Limb (tissue), 2 donors: ENCODE data around the gene LEF1.

Experiments
- DNase-seq, 2 donors: peaks; one replicate each; pipeline ENCODE4 v3.0.0-alpha.2; 2016; ENCODE audit errors: extremely low spot score in 2 of 2

The LEF1 gene

GRCh38 chr4:108113229-108113628, 55.5 kb downstream of the LEF1 start:
- no peak for DNase-seq

GRCh38 chr4:108111781-108112180, 57.0 kb downstream of the LEF1 start:
- no peak for DNase-seq

- DNase-seq, result no peak
Observed at GRCh38 chr4:108110450-108110849, 58.3 kb downstream of the LEF1 start.

GRCh38 chr4:108109997-108110416, 58.7 kb downstream of the LEF1 start:
- no peak for DNase-seq

- no peak for DNase-seq
Observed at GRCh38 chr4:108109111-108109510, 59.6 kb downstream of the LEF1 start.

- no peak for DNase-seq
Observed at GRCh38 chr4:108107729-108108382, 60.9 kb downstream of the LEF1 start.

- no peak for DNase-seq
Observed at GRCh38 chr4:108107101-108107500, 61.6 kb downstream of the LEF1 start.

- DNase-seq, result no peak
Observed at GRCh38 chr4:108106186-108106585, 62.5 kb downstream of the LEF1 start.

GRCh38 chr4:108103099-108103862, 65.5 kb downstream of the LEF1 start:
- DNase-seq, result no peak

- no peak for DNase-seq
Observed at GRCh38 chr4:108100827-108101226, 67.9 kb downstream of the LEF1 start.

- no peak for DNase-seq
Observed at GRCh38 chr4:108099838-108100237, 68.9 kb downstream of the LEF1 start.

- no peak for DNase-seq
Observed at GRCh38 chr4:108097990-108098553, 70.7 kb downstream of the LEF1 start.

GRCh38 chr4:108094923-108095482, 73.7 kb downstream of the LEF1 start:
- no peak for DNase-seq

- DNase-seq, result no peak
Observed at GRCh38 chr4:108094131-108094530, 74.6 kb downstream of the LEF1 start.

GRCh38 chr4:108092288-108092687, 76.4 kb downstream of the LEF1 start:
- DNase-seq, result no peak

GRCh38 chr4:108087293-108087967, 81.3 kb downstream of the LEF1 start:
- DNase-seq, result no peak

- no peak for DNase-seq
Observed at GRCh38 chr4:108081256-108081655, 87.5 kb downstream of the LEF1 start.

- DNase-seq, result no peak
Observed at GRCh38 chr4:108080747-108081146, 88.0 kb downstream of the LEF1 start.

- DNase-seq, result no peak
Observed at GRCh38 chr4:108078024-108078733, 90.6 kb downstream of the LEF1 start.

GRCh38 chr4:108072300-108072699, 96.4 kb downstream of the LEF1 start:
- DNase-seq, result no peak

- DNase-seq, result no peak
Observed at GRCh38 chr4:108070775-108071174, 98.0 kb downstream of the LEF1 start.
